GM21447 (cell line): ENCODE results near the gene MOGAT2.
"Not testable (repeated sequence)": the region's sequence is repeated elsewhere in the genome, so short reads cannot be mapped to it uniquely, and the experiment has no call there.

Experiments used
- ATAC-seq: cut with Tn5 transposase; IDR thresholded peaks from one replicate; pipeline ENCODE4 v1.9.1; 2021; ENCODE audit not compliant: unreplicated experiment

Gene MOGAT2

DNA sequence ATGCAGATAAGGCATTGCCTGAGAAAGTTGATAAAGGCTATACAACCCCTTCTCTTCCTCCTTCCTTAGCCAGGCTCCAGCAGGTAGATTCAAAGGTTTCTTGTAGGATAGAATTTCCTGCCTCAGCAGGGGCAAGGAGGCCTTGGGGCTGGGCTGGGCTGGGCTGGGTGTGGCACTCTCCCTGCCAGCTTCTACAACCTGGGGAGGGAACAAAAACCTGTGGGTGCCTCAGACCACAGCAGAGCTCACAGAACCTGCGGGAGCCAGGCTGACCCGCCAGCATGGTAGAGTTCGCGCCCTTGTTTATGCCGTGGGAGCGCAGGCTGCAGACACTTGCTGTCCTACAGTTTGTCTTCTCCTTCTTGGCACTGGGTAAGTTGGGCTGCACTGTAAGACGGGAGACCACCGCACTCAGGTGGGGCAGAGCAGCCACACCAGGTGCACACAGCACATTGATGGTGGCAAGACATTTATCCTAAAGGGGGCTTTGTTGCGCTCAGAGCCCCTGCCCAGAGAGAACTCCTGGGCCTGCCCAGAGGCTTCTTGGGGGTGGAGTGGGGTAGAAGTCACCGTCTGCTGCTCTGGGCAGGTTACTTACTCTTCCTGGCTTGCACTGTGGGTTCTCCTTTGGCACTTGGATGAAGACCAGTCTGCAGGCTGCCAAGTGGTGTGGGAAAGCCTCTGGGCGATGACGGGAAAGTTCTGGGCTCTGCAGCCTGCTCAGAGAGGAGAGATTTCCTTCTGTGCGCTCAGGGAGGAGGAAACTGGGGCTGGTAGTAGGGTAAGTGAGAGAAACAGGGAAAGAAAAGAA lies at the start of gene MOGAT2:
TSS of gene MOGAT2 (plus strand) at position 231 of the 811 bp plus-strand sequence. CDS start at position 282, 51 bp downstream.
- no peak for ATAC-seq

DNA sequence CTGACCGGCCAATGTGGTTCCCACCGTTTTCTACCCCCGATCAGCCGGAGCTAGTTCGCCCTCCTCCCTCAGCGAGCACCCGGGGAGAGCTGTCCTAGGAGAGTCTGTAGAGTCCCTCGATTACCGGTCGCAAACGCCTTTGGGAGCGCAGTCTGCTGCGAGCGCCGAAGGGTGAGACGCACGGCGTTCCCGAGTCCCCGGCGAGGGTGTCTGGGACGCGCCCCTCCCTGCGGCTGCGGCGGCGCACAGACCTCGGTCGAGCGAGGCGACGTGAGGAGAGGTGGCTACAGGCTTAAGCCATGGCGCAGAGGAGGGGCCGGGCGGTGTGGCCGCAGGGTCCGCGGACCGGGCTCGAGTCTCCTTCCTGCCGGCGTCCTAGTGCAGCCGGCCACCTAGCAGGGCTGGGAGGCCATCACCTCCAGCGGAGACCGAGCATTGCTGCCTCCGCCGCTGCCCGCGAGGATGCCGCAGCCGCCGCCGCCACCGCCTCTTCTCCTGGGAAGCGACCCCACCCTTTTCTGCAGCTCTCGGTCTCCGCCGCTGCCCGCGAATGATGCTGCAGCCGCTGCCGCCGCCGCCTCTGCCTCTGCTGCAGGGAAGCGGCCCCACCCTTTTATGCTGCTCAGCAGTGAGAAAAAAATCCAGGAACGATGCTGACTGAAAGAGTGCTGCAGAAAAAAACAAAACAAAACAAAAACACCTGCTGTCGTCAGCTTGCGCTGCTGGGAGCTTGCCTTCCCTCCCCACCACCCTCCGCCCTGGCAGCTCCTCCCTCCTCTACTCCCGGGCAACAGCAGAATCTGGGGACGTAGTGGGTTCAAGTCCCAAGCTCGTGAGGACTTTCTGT lies 49.0 kb upstream of the MOGAT2 start, which contains the start of gene MAP6:
TSS of gene MAP6 (minus strand) at position 588 of the 847 bp plus-strand sequence. CDS start 669 bp downstream, outside the sequence.
- ATAC-seq, result no peak

DNA sequence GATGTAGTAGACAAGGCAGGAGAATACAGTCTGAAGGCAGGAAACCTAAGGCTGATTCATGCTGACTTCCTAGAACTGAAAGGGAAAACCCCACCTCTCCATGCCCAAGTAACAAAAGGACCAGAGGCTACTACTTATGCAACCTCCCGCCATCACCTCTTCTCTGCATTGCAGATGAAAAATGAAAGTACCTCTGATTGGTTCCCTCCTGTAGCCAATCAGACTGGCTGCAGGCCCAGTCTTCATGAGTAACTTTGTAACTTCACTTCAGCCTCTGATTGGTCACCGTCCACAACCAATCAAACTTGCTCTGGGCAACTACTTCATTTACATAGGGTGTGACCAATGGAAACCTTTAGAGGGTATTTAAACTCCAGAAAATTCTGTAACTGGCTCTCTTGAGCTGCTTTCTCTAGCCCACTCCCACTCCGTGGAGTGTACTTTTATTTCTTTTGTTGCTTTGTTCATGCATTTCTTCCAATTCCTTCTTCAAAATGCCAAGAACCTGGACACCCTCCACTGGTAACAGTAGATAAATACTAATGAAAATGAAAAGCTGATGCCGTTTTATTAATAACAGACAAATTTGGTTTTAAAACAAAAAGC lies 43.6 kb upstream of the MOGAT2 start:
- ATAC-seq, result no peak

DNA sequence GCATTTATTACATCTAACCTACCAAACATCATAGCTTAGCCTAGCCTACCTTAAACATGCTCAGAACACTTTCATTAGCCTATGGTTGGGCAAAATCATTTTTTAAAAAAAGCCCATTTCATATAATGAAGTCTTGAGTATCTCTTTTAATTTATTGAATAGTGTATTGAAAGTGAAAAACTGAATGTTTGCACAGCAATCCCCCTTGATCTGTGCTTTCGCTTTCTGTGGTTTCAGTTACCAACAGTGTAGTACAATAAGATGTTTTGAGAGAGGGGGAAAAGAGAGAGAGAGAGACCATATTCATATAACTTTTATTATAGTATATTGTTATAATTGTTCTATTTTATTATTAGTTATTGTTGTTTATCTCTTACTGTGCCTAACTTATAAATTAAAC lies 40.4 kb upstream of the MOGAT2 start:
- no peak for ATAC-seq

DNA sequence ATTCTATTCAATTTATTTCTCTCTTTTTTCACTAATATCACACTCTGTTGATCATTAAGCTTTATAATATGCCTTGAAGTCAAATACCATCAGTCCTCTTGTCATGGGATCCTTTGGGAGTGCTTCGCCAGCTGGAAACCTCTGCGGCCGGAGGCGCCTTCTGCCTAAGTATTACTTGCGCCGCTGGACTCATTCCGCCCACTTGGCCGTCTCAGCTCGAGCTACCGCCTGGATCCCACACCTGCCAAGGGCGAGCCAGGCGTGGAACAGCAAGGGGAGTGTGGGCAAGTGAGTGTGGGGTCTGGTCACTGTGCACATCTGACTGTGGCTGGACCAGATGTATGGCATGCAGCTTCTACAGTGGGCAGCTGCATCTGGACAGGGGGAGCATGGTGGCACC lies 39.7 kb upstream of the MOGAT2 start:
- ATAC-seq, result no peak

DNA sequence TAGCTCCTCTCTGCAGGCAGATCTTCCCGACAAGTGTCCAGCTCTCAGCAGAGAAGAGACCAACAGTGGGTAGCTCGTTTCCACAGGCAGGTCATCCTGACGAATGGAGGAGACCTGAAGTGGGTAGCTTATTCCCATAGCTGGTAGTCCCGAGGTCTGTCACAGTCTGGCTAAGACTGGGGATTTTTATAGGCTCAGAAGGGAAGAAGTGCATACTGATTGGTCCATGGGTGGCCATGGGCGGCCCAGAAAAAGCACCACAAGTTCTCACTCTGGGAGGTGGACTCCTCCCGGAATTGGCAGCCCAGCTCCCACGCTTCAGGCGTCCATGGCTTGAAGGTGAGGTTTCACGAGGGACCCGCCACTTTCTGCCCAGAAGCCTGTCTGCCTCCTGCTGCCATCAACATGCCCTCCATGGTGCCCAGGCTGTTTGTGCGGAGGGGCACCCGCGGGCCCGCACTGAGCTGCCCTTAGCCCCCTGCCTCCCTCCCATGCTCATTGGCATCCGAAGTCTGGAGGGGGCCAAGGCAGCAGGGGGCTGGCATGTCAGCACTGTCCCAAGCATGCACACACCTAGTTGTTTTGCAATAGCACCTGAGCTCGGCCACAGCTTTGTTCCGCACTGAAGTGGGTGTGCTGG lies 38.9 kb upstream of the MOGAT2 start:
- ATAC-seq, result no peak

DNA sequence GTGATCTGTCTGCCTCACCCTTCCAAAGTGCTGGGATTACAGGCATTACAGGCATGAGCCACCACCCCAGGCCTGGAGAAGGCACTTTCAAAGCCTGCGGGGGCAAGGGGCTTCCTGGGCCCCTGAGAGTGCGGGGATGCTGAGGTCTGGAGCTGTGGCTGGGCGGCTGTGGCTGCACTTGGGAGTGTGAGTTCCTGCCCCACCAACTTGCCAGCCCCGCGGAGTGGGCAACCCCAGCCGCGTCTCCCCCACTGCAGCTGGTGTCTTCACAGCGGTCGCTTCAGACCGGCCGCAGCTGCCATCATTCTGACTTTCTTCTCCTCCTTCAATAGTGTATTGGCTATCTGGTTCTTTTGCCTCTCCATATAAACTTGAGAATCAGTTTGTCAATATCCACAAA lies 38.1 kb upstream of the MOGAT2 start:
- ATAC-seq, result no peak

DNA sequence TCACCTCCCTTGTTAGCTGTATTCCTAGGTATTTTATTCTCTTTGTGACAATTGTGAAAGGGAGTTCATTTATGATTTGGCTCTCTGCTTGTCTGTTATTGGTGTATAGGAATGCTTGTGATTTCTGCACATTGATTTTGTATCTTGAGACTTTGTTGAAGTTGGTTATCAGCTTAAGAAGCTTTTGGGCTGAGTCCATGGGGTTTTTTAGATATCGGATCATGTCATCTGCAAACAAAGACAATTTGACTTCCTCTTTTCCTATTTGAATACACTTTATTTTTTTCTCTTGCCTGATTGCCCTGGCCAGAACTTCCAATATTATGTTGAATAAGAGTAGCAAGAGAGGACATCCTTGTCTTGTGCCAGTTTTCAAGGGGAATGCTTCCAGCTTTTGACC lies 33.8 kb upstream of the MOGAT2 start:
- not testable (repeated sequence) for ATAC-seq

DNA sequence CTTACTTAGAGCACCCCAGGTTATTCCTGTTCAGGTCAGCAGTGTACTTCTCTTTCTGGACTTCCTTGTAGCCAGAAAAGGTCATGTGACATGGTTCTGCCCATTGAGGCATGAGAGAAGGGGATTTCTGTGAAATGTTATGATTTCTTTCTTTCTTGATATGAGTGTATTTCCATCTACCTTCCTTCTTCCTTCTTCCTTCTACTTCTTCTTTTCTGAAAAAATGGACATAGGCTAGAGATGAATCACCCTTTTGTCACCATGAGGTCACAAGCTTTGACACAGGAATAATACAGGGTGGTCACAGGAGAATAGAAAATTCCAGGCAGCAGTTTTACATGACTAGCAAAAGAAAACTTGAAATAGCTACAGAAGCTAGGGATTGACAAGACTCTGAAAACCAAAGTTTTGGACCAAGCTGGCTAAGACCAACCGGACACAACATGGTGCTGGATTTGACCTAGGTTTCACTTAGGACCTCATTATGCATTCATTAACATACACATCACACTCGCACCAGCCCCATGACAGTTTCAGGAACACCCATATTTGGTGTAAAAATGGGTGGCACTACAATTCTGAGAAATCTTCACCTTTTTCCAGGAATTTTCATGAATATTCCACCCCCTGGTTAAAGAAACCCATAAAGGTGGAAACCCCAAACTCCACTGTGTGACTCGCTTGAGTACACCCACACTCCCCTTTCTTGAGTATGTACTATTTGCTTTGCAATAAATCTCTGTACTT lies 27.6 kb upstream of the MOGAT2 start:
- ATAC-seq, result peak; percentile 73

DNA sequence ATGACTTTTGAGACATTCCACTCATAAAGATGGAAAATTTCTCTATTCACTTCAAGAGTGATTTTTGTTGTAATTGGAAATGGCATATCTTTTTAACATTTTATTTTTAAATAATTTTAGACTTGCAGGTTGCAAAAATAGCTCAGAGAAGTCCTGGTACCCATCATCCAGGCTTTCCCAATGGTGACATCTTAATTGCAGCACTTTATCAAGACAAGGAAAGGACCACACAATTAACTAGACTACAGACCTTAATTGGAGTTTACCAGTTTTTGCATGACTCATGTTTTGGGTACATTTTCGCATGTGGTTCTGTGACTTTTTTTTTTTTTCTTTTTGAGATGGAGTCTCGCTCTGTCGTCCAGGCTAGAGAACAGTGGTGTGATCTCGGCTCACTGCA lies 25.8 kb upstream of the MOGAT2 start:
- ATAC-seq, result no peak

DNA sequence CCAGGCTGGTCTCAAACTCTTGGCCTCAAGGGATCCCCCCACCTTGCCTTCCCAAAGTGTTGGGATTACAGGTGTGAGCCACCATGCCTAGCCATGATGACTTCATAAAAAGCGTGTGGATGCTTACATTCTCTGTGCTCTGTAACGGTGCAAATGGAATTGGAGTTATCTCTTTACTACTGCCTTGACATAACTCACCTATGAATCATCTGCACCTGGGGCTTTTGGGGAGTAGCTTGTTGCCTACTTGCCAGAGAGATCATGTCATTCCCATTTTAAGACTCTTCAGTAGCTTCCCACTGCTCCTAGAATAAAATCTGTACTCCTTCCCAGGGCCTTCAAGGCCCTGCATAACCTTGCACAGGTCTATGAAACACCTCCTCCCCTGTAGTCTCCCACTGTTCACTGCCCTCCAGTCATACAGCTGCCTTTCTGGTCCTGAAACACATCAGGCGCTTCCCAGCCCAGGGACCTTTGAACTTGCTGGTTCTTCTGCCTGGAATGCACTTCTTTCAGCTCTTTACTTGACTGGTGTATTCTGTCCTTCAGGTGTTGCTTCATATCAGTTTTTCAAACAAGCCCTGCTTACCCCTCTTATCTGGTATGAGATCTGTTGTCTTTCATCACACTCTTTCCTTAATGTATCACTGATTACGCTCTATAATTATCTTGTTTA lies 19.6 kb upstream of the MOGAT2 start:
- no peak for ATAC-seq

DNA sequence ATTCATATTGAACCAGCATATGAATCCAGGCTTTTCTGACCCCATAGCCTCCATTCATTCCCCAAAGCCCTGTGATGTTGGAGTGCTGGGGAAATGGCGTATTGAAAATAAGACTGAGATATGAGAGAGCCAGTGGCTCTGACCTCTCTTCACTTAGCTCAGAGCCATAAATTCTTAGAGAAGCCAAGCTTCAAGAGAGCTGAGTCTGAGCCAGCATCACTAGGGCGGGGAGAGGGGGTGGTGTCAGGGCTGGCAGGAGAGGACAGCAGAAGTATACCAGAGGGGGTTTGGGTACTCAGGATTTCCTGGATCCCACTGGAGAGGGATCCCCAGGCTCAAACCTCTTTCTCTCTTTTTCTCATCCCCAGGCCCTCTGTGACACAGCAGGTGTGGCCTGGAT lies 16.7 kb upstream of the MOGAT2 start:
- ATAC-seq, result no peak

DNA sequence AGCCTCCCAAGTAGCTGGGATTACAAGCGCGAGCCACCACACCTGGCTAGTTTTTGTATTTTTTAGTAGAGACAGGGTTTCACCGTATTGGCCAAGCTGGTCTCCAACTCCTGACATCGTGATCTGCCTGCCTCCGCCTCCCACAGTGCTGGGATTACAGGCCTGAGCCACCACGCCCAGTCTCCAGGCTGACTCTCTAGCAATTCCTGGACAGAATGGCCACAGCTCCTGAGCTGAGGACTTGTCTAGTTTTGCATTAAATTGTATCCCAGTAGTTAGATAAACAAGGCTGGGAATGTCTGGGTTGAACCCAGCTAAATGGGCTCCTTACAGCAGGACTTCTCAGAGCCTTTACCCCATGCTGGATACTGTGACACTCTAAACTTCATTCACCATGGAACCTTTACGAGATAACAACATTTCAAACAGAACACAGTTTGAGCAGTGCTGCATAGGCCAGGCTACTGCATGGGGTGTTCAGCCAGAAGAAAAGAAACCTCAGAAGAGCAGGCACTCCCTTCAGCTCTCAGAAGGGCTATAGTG lies 13.9 kb upstream of the MOGAT2 start:
- no peak for ATAC-seq

DNA sequence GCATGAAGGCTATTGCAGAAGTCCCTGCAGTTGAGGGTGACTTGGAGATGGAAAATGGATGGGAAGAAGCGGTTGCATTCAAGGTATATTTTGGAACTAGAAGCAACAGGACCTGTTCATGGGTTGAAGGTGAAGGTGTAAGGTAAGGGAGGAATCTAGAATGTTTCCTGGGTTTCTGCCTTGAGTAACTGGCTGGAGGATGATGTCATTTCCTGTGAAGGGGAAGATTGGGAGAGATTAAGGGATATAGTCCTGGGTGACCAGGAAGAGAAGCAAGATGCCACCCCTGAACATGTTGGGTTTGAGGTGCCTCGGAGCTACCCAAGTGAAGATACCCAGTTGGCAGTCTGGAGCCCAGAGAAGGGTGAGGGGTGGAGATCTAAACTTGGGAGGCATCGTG lies 12.1 kb upstream of the MOGAT2 start:
- no peak for ATAC-seq

DNA sequence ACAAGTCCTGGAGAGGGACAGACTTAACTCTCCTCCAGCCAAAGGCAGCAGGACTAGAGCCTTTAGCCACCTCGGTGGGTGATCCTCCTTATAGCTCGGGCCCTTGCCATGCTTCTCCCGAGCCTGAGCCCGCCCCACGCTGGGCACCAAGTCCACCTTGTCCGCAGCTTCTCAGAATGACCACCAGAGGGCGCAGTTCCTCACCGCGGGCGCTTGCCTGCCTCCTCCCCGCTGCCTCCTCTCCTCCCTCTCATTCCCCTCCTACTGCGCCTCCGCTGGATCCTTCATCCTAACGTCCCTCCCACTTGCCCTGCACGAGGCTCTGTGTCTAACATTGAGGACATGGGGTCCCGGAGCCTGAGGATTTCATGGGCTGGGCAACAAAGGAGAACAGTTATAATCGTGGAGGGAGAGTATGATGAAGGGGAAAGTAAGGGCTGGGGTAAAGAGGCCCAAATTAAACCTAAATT lies 11.3 kb upstream of the MOGAT2 start:
- no peak for ATAC-seq

DNA sequence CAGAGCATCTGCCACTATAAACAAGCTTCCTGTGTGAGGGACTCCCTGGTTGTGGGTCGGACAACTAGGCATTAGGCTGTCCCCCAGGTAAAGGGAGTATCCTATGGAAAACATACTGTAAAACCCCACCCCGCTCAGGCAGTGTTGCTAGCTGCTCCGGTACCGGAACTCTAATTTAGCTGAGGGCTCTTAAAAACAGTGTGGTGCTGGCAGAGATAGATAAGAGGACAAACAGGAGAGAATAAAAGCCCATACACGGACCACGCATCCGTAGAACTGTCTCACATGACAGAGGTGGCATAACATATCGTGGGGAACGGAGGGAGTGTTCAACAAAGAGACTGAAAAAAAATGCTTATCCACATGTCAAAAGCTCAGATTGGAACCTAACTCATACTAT lies 3.4 kb upstream of the MOGAT2 start:
- no peak for ATAC-seq

DNA sequence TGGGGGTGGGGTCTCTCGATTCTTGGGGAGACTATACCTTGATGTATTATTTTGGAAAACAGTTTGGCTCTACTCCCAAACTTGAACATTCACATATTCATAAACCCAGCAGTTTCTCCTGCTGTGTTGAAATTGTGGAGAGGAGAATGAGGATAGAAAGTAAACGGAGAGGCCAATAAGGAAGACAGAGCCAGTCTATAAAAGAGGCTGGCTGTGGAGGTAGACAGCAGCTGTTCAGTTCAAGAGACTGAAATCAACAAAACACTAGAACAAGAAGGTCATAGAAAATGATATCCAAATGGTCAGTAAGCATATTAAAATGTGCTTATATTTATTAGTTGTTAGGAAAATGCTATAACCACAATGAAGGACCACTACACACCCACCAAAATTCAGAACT lies 1.9 kb upstream of the MOGAT2 start:
- no peak for ATAC-seq

DNA sequence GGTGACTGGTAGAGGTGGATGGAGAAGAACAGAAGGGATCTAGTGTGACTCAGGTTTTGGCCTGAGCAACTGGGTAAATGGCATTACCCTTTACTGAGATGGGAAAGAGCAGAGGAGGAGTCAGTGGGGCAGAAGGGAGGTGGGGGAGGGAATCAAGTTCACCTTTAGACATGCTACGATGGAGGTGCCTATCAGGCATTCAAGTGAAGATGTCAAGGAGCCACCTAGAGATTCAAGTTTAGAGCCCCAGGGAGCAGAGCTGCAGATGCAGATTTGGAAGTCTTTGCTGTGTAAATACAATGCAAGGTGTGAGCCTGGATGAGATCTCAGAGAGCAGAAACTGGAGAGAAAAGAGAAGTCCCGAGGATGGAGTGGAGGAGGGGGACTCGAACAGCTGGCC lies 979 bp upstream of the MOGAT2 start:
- no peak for ATAC-seq
